Activated CD8-positive, alpha-beta T cell treated with anti-CD3 and anti-CD28 coated beads for 36 hours (primary cell): Measurements from ENCODE around the gene PHF23. TPM values are rescaled to one million over a fixed set of nuclear protein-coding genes. Genes with fewer than 3 reads are reported as not detected.

ENCODE experiments used
- ATAC-seq: fragments of 200-7000 bp; cut with Tn5 transposase; one replicate; pipeline ENCODE4 v1.10.0; 2021; ENCODE audit warnings: mild to moderate bottlenecking, moderate library complexity
- CTCF ChIA-PET: fragments of 350-600 bp; sonication (Branson Sonifier 250); formaldehyde crosslinking; loops from one replicate; lab custom pipeline; 2021; ENCODE audit warnings: antibody characterized with exemption; lab: Charles Lee
- POLR2A ChIA-PET: fragments of 350-600 bp; sonication (Branson Sonifier 250); formaldehyde crosslinking; loops from one replicate; lab custom pipeline; 2021; ENCODE audit warnings: antibody characterized with exemption; lab: Charles Lee
- DNase-seq: peaks from one replicate; pipeline ENCODE4 v3.0.0-alpha.2; 2020
- H3K27ac Mint-ChIP-seq: one replicate; pipeline ENCODE4 v1.8.0; 2021; ENCODE audit warnings: mild to moderate bottlenecking, mixed read lengths
- H3K27me3 Mint-ChIP-seq: one replicate; pipeline ENCODE4 v1.8.0; 2021; ENCODE audit warnings: mixed read lengths
- H3K36me3 Mint-ChIP-seq: one replicate; pipeline ENCODE4 v1.8.0; 2021; ENCODE audit warnings: low read depth, mixed read lengths
- H3K4me1 Mint-ChIP-seq: one replicate; pipeline ENCODE4 v1.8.0; 2021; ENCODE audit warnings: low read depth, mixed read lengths
- H3K4me3 Mint-ChIP-seq: one replicate; pipeline ENCODE4 v1.8.0; 2021; ENCODE audit warnings: mild to moderate bottlenecking, moderate library complexity, mixed read lengths
- H3K9me3 Mint-ChIP-seq: one replicate; pipeline ENCODE4 v1.8.0; 2021; ENCODE audit warnings: mixed read lengths
- intact Hi-C: fragments of 100-400 bp; cut with micrococcal nuclease; formaldehyde crosslinking; loops from one replicate; pipeline ENCODE4 v1.10.0; 2022
- total RNA-seq, 2 experiments: library from RNA; stranded (reverse); gene quantifications; one replicate each; pipeline ENCODE4 v1.2.3, GENCODE V29; 2021
- TF ChIP-seq, protein P1 (sequence below): fragments of 200-600 bp; IDR thresholded peaks from one replicate; pipeline ENCODE4 v1.8.0; 2022; ENCODE audit warnings: antibody characterized with exemption, mild to moderate bottlenecking

Gene PHF23
- total RNA-seq, 2 experiments from 2014 or later = 17.8 to 24.4 TPM

DNA sequence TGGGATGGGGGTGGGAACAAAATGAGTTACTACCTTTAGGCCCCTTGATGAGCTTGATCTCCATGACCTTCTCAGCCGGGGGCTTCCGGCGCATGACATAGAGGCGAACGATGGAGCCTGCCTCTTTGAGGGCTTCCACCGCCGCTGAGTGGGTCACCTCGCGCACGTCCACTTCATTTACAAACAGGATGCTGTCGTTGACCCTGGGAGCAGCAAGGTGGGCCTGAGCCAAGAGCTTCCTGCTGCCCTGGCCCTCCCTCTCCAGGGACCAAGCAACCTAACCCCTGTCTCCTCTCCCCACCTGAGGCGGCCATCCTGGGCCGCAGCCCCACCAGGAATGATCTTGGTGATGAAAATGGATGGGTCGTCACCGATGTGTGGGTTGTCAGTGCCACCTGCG is 35.9 kb downstream of the PHF23 start:
- no peaks in the 10 kb centered on the region for H3K9me3 Mint-ChIP-seq
- intact Hi-C loops = no loop called here
- DNase-seq (no peak), ATAC-seq (no peak)
- CTCF ChIA-PET = interaction anchor here (0.7 kb wide), 1 partner anchor 157 kb away, joined by 3 read pairs; no protein-coding TSS in a partner anchor
- no peaks in the 10 kb centered on the region for H3K27me3 Mint-ChIP-seq
- no peaks in the 10 kb centered on the region for H3K36me3 Mint-ChIP-seq
- peak overlapping the region; percentile 21 for H3K27ac Mint-ChIP-seq
- TF ChIP-seq, protein P1, sequence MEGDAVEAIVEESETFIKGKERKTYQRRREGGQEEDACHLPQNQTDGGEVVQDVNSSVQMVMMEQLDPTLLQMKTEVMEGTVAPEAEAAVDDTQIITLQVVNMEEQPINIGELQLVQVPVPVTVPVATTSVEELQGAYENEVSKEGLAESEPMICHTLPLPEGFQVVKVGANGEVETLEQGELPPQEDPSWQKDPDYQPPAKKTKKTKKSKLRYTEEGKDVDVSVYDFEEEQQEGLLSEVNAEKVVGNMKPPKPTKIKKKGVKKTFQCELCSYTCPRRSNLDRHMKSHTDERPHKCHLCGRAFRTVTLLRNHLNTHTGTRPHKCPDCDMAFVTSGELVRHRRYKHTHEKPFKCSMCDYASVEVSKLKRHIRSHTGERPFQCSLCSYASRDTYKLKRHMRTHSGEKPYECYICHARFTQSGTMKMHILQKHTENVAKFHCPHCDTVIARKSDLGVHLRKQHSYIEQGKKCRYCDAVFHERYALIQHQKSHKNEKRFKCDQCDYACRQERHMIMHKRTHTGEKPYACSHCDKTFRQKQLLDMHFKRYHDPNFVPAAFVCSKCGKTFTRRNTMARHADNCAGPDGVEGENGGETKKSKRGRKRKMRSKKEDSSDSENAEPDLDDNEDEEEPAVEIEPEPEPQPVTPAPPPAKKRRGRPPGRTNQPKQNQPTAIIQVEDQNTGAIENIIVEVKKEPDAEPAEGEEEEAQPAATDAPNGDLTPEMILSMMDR = no peak
- peaks cover 28% of the 10 kb centered on the region for H3K4me1 Mint-ChIP-seq
- POLR2A ChIA-PET = interaction anchor here (0.6 to 1.1 kb wide), 3 partner anchors 9 to 176 kb away, joined by 3 read pairs; no protein-coding TSS in a partner anchor
- H3K4me3 Mint-ChIP-seq = no peak overlapping the region

DNA sequence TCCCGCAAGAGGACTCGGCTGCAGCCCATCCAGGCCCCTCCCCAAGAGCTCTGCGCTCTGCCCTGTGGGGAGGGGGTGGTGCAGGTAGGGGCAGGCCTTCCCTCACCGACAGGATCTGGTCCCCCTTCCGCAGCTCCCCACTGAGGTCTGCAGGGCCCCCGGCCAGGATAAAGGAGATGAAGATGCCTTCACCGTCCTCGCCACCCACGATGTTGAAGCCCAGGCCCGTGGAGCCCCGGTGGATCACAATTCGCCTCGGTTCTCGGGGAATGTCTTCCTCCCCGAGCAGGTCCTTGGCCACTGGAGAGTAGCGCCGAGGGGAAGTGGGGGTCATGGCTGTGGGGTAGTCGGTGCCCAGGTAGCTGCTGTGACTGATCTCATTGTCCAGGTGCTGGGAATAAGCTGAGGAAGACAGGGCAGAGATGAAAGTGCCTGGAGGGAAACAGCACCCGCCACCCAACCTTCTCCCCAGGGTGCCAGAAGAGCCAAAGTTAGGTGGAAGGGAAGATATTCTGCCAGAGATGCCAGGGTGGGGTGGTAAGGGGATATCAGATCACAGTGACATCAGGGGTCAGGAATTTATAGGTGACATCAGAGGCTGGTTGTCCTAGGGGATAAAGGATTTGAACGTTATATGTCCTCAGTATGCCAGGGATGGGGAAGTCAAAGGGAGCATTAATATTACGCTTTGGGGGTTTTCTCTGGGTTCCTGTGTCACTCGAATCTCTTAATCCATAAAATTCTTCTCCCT is 42.4 kb downstream of the PHF23 start:
- Mint-ChIP-seq H3K9me3 (no peaks in the 10 kb centered on the region), H3K27me3 (no peaks in the 10 kb centered on the region), H3K27ac (no peak overlapping the region), H3K4me3 (no peak overlapping the region), H3K4me1 (no peaks in the 10 kb centered on the region), H3K36me3 (no peaks in the 10 kb centered on the region)
- DNase-seq (no peak), ATAC-seq (no peak)
- POLR2A ChIA-PET = no interaction called here
- TF ChIP-seq, protein P1 = no peak
- CTCF ChIA-PET = no interaction called here
- intact Hi-C loops = no loop called here

DNA sequence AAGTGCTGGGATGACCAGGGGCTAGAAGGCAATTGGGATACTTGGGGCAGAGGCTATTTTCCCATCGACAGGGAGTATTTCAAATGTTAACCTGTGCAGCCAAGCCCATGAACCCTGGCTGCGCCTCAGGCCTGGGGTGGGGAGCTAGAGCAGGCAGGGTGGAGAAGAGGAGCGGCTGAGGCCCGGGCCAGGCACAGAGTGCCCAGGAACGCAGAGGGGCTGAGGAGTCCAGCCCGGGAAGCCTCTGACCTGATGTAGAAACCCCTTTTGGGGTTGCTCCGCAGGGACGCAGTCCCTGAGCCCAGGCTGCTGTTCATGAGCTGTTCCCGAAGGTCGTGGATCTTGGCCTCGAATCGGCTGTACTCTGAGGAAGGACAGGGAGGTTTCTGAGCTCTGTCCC is 43.3 kb downstream of the PHF23 start:
- CTCF ChIA-PET = no interaction called here
- Mint-ChIP-seq H3K4me1 (no peaks in the 10 kb centered on the region), H3K27me3 (no peaks in the 10 kb centered on the region), H3K4me3 (no peak overlapping the region), H3K27ac (no peak overlapping the region), H3K9me3 (no peaks in the 10 kb centered on the region), H3K36me3 (no peaks in the 10 kb centered on the region)
- POLR2A ChIA-PET = no interaction called here
- TF ChIP-seq, protein P1 = no peak
- intact Hi-C loops = no loop called here
- ATAC-seq (no peak), DNase-seq (no peak)

DNA sequence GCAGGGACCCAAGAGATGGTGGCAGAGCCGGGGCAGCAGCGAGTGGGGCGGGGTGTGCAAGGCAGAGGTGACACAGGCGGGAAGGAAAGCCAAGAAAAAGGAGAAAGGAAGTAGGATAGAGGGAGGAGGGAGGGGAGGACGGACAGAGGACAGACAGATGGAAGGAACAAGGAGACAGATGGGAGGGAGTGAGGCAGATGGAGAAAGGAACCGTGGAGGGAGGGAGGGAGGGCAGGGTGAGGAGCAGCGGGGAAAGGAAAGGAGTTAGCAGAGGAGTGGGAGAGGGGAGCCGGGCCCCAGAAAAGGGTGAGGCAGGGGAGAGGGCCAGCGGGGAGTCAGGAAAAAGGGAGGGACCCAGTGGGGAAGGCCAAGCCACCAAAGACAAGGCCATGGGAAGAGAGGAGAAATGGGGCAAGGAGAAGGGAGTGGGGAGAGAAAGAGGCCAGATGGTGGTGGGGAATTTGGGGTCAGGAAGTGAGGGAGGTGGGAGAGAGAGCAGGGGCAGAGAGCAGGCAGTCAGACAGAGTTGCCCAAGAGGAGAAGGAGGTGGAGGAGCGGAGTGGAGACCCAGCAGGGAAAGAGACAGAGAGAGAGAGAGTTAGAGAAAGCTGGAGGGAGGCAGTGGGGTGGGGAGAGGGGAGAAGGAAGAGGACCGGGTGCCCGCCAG is 46.9 kb downstream of the PHF23 start:
- DNase-seq (no peak), ATAC-seq (no peak)
- no peaks in the 10 kb centered on the region for H3K27me3 Mint-ChIP-seq
- CTCF ChIA-PET = no interaction called here
- no peak overlapping the region for H3K4me3 Mint-ChIP-seq
- intact Hi-C loops = no loop called here
- no peaks in the 10 kb centered on the region for H3K9me3 Mint-ChIP-seq
- H3K4me1 Mint-ChIP-seq = no peaks in the 10 kb centered on the region
- POLR2A ChIA-PET = no interaction called here
- TF ChIP-seq, protein P1 = no peak
- no peaks in the 10 kb centered on the region for H3K36me3 Mint-ChIP-seq
- H3K27ac Mint-ChIP-seq = no peak overlapping the region
